CD4-positive, alpha-beta T cell (primary cell): ENCODE data around the gene TDRD10. TPM values are rescaled to one million over a fixed set of nuclear protein-coding genes. Genes with fewer than 3 reads are reported as not detected.

ENCODE experiments used
- ATAC-seq: fragments of 200-7000 bp; cut with Tn5 transposase; one replicate; pipeline ENCODE4 v1.10.0; 2022; ENCODE audit warnings: mild to moderate bottlenecking; ENCODE audit not compliant: poor library complexity
- CTCF ChIA-PET: fragments of 350-600 bp; sonication (Branson Sonifier 250); formaldehyde crosslinking; loops from one replicate; lab custom pipeline; 2021; ENCODE audit warnings: antibody characterized with exemption, inconsistent platforms; lab: Charles Lee
- POLR2A ChIA-PET: fragments of 350-600 bp; sonication (Branson Sonifier 250); formaldehyde crosslinking; loops from one replicate; lab custom pipeline; 2021; ENCODE audit warnings: antibody characterized with exemption, inconsistent platforms; lab: Charles Lee
- DNase-seq, 14 experiments: peaks; one replicate each; pipeline ENCODE4 v3.0.0-alpha.2; 2013 to 2020; ENCODE audit warnings: mixed read lengths in 2 of 14
- H3K27ac ChIP-seq, 2 donors: one replicate each; pipeline versions ENCODE4 v1.5.1 to v1.7.0; 2013; ENCODE audit warnings: low read length in 2 of 2, low read depth in 1 of 2, mild to moderate bottlenecking in 1 of 2
- H3K27me3 ChIP-seq, 2 experiments: 1 replicate in 1 of 2; 2 replicates in 1 of 2; pipeline versions ENCODE4 v1.6.1 to v1.7.0; 2013; ENCODE audit warnings: low read length in 2 of 2, control low read depth in 1 of 2, mild to moderate bottlenecking in 1 of 2, moderate library complexity in 1 of 2; ENCODE audit not compliant: insufficient read depth in 2 of 2, control insufficient read depth in 1 of 2
- H3K36me3 ChIP-seq: one replicate; pipeline ENCODE4 v1.6.1; 2013; ENCODE audit warnings: low read length, control low read depth; ENCODE audit not compliant: insufficient read depth
- H3K4me1 ChIP-seq: one replicate; pipeline ENCODE4 v1.6.1; 2013; ENCODE audit warnings: low read length, control low read depth; ENCODE audit not compliant: insufficient read depth
- H3K4me3 ChIP-seq: one replicate; pipeline ENCODE4 v1.5.1; 2013; ENCODE audit warnings: mild to moderate bottlenecking, low read length, moderate library complexity
- H3K9me3 ChIP-seq, 2 experiments: 1 replicate in 1 of 2; 2 replicates in 1 of 2; pipeline versions ENCODE4 v1.6.1 to v1.7.0; 2013; ENCODE audit warnings: low read length in 2 of 2, mild to moderate bottlenecking in 2 of 2, control low read depth in 1 of 2, moderate library complexity in 1 of 2; ENCODE audit not compliant: control insufficient read depth in 1 of 2, insufficient read depth in 1 of 2
- H3K27ac Mint-ChIP-seq: one replicate; pipeline ENCODE4 v1.8.0; 2020; ENCODE audit warnings: mixed read lengths
- H3K27me3 Mint-ChIP-seq: one replicate; pipeline ENCODE4 v1.8.0; 2021; ENCODE audit warnings: mixed read lengths
- H3K36me3 Mint-ChIP-seq: one replicate; pipeline ENCODE4 v1.8.0; 2021; ENCODE audit warnings: low read depth, mixed read lengths
- H3K4me1 Mint-ChIP-seq: one replicate; pipeline ENCODE4 v1.8.0; 2021; ENCODE audit warnings: low read depth, mixed read lengths
- H3K4me3 Mint-ChIP-seq: one replicate; pipeline ENCODE4 v1.8.0; 2020; ENCODE audit warnings: mild to moderate bottlenecking, mixed read lengths
- H3K9me3 Mint-ChIP-seq: one replicate; pipeline ENCODE4 v1.8.0; 2020; ENCODE audit warnings: mixed read lengths
- CTCF ChIP-seq: fragments of 200-600 bp; IDR thresholded peaks from one replicate; pipeline ENCODE4 v1.8.0; 2022; ENCODE audit warnings: antibody characterized with exemption, mild to moderate bottlenecking
- intact Hi-C, 2 experiments: fragments of 100-400 bp; cut with DNase I in 1 of 2; cut with micrococcal nuclease in 1 of 2; formaldehyde crosslinking; loops; one replicate each; pipeline versions ENCODE4 v1.15.1 to v1.9.0; 2023 to 2025; cut with DNase I, micrococcal nuclease
- total RNA-seq, 174 experiments: library from RNA in 2 of 174; stranded (reverse) in 2 of 174; gene quantifications; one replicate each; pipeline ENCODE4 v1.2.3 and lab custom pipeline; 2021 to 2026

Gene TDRD10
- total RNA-seq, 2 experiments from 2014 or later: not detected

GRCh38 chr1:154474802-154475201, 27.2 kb upstream of the TDRD10 start:
- H3K4me3 ChIP-seq: no peak overlapping the region
- Mint-ChIP-seq H3K27ac (no peak overlapping the region), H3K36me3 (no peaks in the 10 kb centered on the region), H3K27me3 (no peaks in the 10 kb centered on the region), H3K9me3 (no peaks in the 10 kb centered on the region), H3K4me3 (no peak overlapping the region), H3K4me1 (peaks cover 27% of the 10 kb centered on the region)
- no peaks in the 10 kb centered on the region for H3K9me3 ChIP-seq
- no peak overlapping the region for H3K27ac ChIP-seq
- intact Hi-C loops: loop anchor here (5.0 kb wide), 2 partner anchors 33 to 203 kb away; partner anchors contain the start of gene HAX1 (in 1 of the 2)
- ChIA-PET POLR2A (no interaction called here), CTCF (no interaction called here)
- TF ChIP-seq CTCF: no peak
- H3K36me3 ChIP-seq: peaks cover under 1% of the 10 kb centered on the region
- no peaks in the 10 kb centered on the region for H3K27me3 ChIP-seq
- ATAC-seq: no peak
- no peak for DNase-seq
- peaks cover 14% of the 10 kb centered on the region for H3K4me1 ChIP-seq

- no peak for TF ChIP-seq CTCF
- no peak overlapping the region for H3K4me3 Mint-ChIP-seq
- ATAC-seq (no peak), DNase-seq (no peak)
- H3K4me3 ChIP-seq: no peak overlapping the region
- H3K27ac ChIP-seq: no peak overlapping the region
- no peaks in the 10 kb centered on the region for H3K36me3 Mint-ChIP-seq
- peaks cover 11% of the 10 kb centered on the region for H3K4me1 ChIP-seq
- peaks cover 26% of the 10 kb centered on the region for H3K4me1 Mint-ChIP-seq
- intact Hi-C loops: loop anchor here (5.0 kb wide), 2 partner anchors 34 to 204 kb away; partner anchors contain the start of gene HAX1 (in 1 of the 2)
- no peaks in the 10 kb centered on the region for H3K36me3 ChIP-seq
- ChIA-PET CTCF (interaction anchor here (0.7 kb wide), 1 partner anchor 608 kb away, joined by 3 read pairs; no protein-coding TSS in a partner anchor), POLR2A (interaction anchor here (0.7 to 1.2 kb wide), 3 partner anchors 12 to 73 kb away, joined by 3 read pairs; no protein-coding TSS in a partner anchor)
- H3K9me3 Mint-ChIP-seq: no peaks in the 10 kb centered on the region
- H3K27me3 Mint-ChIP-seq: no peaks in the 10 kb centered on the region
- H3K27me3 ChIP-seq: no peaks in the 10 kb centered on the region
- no peak overlapping the region for H3K27ac Mint-ChIP-seq
- no peaks in the 10 kb centered on the region for H3K9me3 ChIP-seq
These were observed 25.2 kb upstream of the TDRD10 start for GRCh38 chr1:154476791-154477190.

GRCh38 chr1:154478013-154478412, 24.0 kb upstream of the TDRD10 start:
- no peaks in the 10 kb centered on the region for H3K27me3 ChIP-seq
- DNase-seq (no peak), ATAC-seq (no peak)
- Mint-ChIP-seq H3K4me3 (no peak overlapping the region), H3K27me3 (no peaks in the 10 kb centered on the region), H3K27ac (no peak overlapping the region), H3K4me1 (peaks cover 20% of the 10 kb centered on the region), H3K36me3 (no peaks in the 10 kb centered on the region), H3K9me3 (no peaks in the 10 kb centered on the region)
- peaks cover 11% of the 10 kb centered on the region for H3K4me1 ChIP-seq
- no peaks in the 10 kb centered on the region for H3K9me3 ChIP-seq
- intact Hi-C loops: loop anchor here (1.0 to 5.0 kb wide), 5 partner anchors 36 to 206 kb away; partner anchors contain the start of genes IL6R (in 2 of the 2) and HAX1 (in 1 of the 2)
- POLR2A ChIA-PET: no interaction called here
- CTCF ChIA-PET: no interaction called here
- no peak overlapping the region for H3K4me3 ChIP-seq
- TF ChIP-seq CTCF: no peak
- no peak overlapping the region for H3K27ac ChIP-seq
- H3K36me3 ChIP-seq: no peaks in the 10 kb centered on the region
